H9 (cell line): ENCODE results near the gene CFAP61. TPM values are rescaled to one million over a fixed set of nuclear protein-coding genes. Genes with fewer than 3 reads are reported as not detected.

ENCODE experiments used
- DNase-seq: peaks from one replicate; pipeline ENCODE4 v3.0.0-alpha.2; 2017
- H2AFZ ChIP-seq: one replicate; pipeline ENCODE4 v1.6.1; 2013; ENCODE audit warnings: mild to moderate bottlenecking, low read length, control low read depth, moderate library complexity
- H2AK5ac ChIP-seq: 2 replicates; pipeline ENCODE4 v1.6.1; 2013; ENCODE audit warnings: low read length, control low read depth, mixed read lengths; ENCODE audit not compliant: insufficient read length
- H2BK120ac ChIP-seq: one replicate; pipeline ENCODE4 v1.6.1; 2013; ENCODE audit warnings: low read depth, mild to moderate bottlenecking, low read length, control low read depth, inconsistent platforms; ENCODE audit not compliant: poor library complexity, severe bottlenecking
- H2BK12ac ChIP-seq: 2 replicates; pipeline ENCODE4 v1.6.1; 2013; ENCODE audit warnings: low read length, control low read depth, mixed read lengths, low read depth; ENCODE audit not compliant: insufficient read length
- H2BK15ac ChIP-seq: 2 replicates; pipeline ENCODE4 v1.6.1; 2013; ENCODE audit warnings: low read depth, low read length, control low read depth
- H2BK20ac ChIP-seq: one replicate; pipeline ENCODE4 v1.6.1; 2013; ENCODE audit warnings: low read depth, mild to moderate bottlenecking, low read length, control low read depth, inconsistent platforms; ENCODE audit not compliant: poor library complexity, severe bottlenecking
- H2BK5ac ChIP-seq: 2 replicates; pipeline ENCODE4 v1.6.1; 2013; ENCODE audit warnings: low read length, control low read depth, mixed read lengths; ENCODE audit not compliant: insufficient read length
- H3K14ac ChIP-seq: 2 replicates; pipeline ENCODE4 v1.6.1; 2013; ENCODE audit warnings: low read length, control low read depth; ENCODE audit not compliant: insufficient read depth
- H3K18ac ChIP-seq: 2 replicates; pipeline ENCODE4 v1.6.1; 2013; ENCODE audit warnings: low read depth, mild to moderate bottlenecking, mixed read lengths, low read length, control low read depth; ENCODE audit not compliant: insufficient read length
- H3K23ac ChIP-seq: 2 replicates; pipeline ENCODE4 v1.6.1; 2013; ENCODE audit warnings: low read length, control low read depth, mixed read lengths, low read depth; ENCODE audit not compliant: insufficient read length
- H3K23me2 ChIP-seq: 2 replicates; pipeline ENCODE4 v1.6.1; 2013; ENCODE audit warnings: low read depth, mild to moderate bottlenecking, mixed read lengths, low read length, control low read depth; ENCODE audit not compliant: insufficient read length, poor library complexity, severe bottlenecking
- H3K27ac ChIP-seq: 2 replicates; pipeline ENCODE4 v1.5.1; 2013; ENCODE audit warnings: low read length, control low read depth, mixed read lengths, low read depth; ENCODE audit not compliant: insufficient read length
- H3K27me3 ChIP-seq: 2 replicates; pipeline ENCODE4 v1.6.1; 2013; ENCODE audit warnings: low read length, control low read depth, inconsistent platforms; ENCODE audit not compliant: insufficient read depth
- H3K4ac ChIP-seq: 2 replicates; pipeline ENCODE4 v1.6.1; 2013; ENCODE audit warnings: low read depth, mild to moderate bottlenecking, control low read depth, inconsistent platforms, low read length, moderate library complexity
- H3K4me1 ChIP-seq: 2 replicates; pipeline ENCODE4 v1.6.1; 2013; ENCODE audit warnings: low read length, control low read depth, inconsistent platforms; ENCODE audit not compliant: insufficient read depth
- H3K4me2 ChIP-seq: 2 replicates; pipeline ENCODE4 v1.6.1; 2013; ENCODE audit warnings: low read length, control low read depth, mixed read lengths; ENCODE audit not compliant: insufficient read length, insufficient read depth
- H3K56ac ChIP-seq: 2 replicates; pipeline ENCODE4 v1.6.1; 2013; ENCODE audit warnings: low read depth, mild to moderate bottlenecking, mixed read lengths, low read length, control low read depth; ENCODE audit not compliant: insufficient read length
- H3K79me1 ChIP-seq: 2 replicates; pipeline ENCODE4 v1.6.1; 2013; ENCODE audit warnings: low read depth, mild to moderate bottlenecking, moderate library complexity, low read length, control low read depth, inconsistent platforms; ENCODE audit not compliant: insufficient read depth, poor library complexity, severe bottlenecking
- H3K79me2 ChIP-seq: 2 replicates; pipeline ENCODE4 v1.6.1; 2013; ENCODE audit warnings: low read length, control low read depth, inconsistent platforms; ENCODE audit not compliant: insufficient read depth
- H3K9ac ChIP-seq: 2 replicates; pipeline ENCODE4 v1.6.1; 2013; ENCODE audit warnings: low read length, control low read depth, mixed read lengths; ENCODE audit not compliant: insufficient read length; ENCODE audit errors: extremely low read depth
- H3K9me3 ChIP-seq: one replicate; pipeline ENCODE4 v1.6.1; 2013; ENCODE audit warnings: low read depth, low read length, inconsistent platforms; ENCODE audit not compliant: control insufficient read depth
- H3T11ph ChIP-seq: one replicate; pipeline ENCODE4 v1.6.1; 2013; ENCODE audit warnings: mild to moderate bottlenecking, low read length, control low read depth, inconsistent platforms
- H4K20me1 ChIP-seq: one replicate; pipeline ENCODE4 v1.6.1; 2013; ENCODE audit not compliant: control insufficient read depth, insufficient read length, insufficient read depth
- H4K5ac ChIP-seq: 2 replicates; pipeline ENCODE4 v1.6.1; 2013; ENCODE audit warnings: low read depth, mild to moderate bottlenecking, mixed read lengths, low read length, control low read depth; ENCODE audit not compliant: insufficient read length
- H4K8ac ChIP-seq: replicated peaks from 2 replicates; pipeline ENCODE4 v1.6.1; 2013; ENCODE audit warnings: low read length, control low read depth, mixed read lengths, low read depth; ENCODE audit not compliant: insufficient read length
- H4K91ac ChIP-seq: 2 replicates; pipeline ENCODE4 v1.6.1; 2013; ENCODE audit warnings: low read depth, mild to moderate bottlenecking, moderate library complexity, mixed read lengths, low read length, control low read depth; ENCODE audit not compliant: insufficient read length
- H3K27ac Mint-ChIP-seq, 3 experiments: 2 replicates in 2 of 3; 3 replicates in 1 of 3; pipeline ENCODE4 v1.8.0; 2020 to 2021; ENCODE audit warnings: mixed read lengths in 3 of 3, mild to moderate bottlenecking in 1 of 3, moderate library complexity in 1 of 3
- H3K27me3 Mint-ChIP-seq: 2 replicates; pipeline ENCODE4 v1.8.0; 2021; ENCODE audit warnings: low read depth, mild to moderate bottlenecking, moderate library complexity, mixed read lengths
- H3K36me3 Mint-ChIP-seq, 3 experiments: 2 replicates in 2 of 3; 3 replicates in 1 of 3; pipeline ENCODE4 v1.8.0; 2020 to 2021; ENCODE audit warnings: low read depth in 3 of 3, mixed read lengths in 3 of 3; ENCODE audit not compliant: insufficient read depth in 1 of 3
- H3K4me1 Mint-ChIP-seq, 2 experiments: 2 replicates each; pipeline ENCODE4 v1.8.0; 2020; ENCODE audit warnings: mixed read lengths in 2 of 2
- H3K4me3 Mint-ChIP-seq, 2 experiments: 2 replicates in 1 of 2; 3 replicates in 1 of 2; pipeline ENCODE4 v1.8.0; 2020 to 2021; ENCODE audit warnings: mild to moderate bottlenecking in 2 of 2, mixed read lengths in 2 of 2, moderate library complexity in 1 of 2
- H3K9me3 Mint-ChIP-seq, 2 experiments: 2 replicates in 1 of 2; 3 replicates in 1 of 2; pipeline ENCODE4 v1.8.0; 2020; ENCODE audit warnings: mild to moderate bottlenecking in 2 of 2, mixed read lengths in 2 of 2, moderate library complexity in 1 of 2
- WGBS: extraction: QIAGEN DNeasy Blood & Tissue Kit; methylation state at CpG from one replicate; pipeline ENCODE4 v1.1.7; 2013; ENCODE audit warnings: missing lambda C conversion rate, low lambda C conversion rate, mixed read lengths; ENCODE audit not compliant: insufficient read length; ENCODE audit errors: extremely low coverage; 5-methylcytosine and 5-hydroxymethylcytosine counted together
- total RNA-seq: library from RNA; stranded (reverse); gene quantifications from 2 replicates; pipeline ENCODE4 v1.2.1, GENCODE V29; 2021
- TF ChIP-seq, protein P1 (sequence below): fragments of 200-600 bp; sonication (generic); conservative IDR thresholded peaks from 3 replicates; pipeline ENCODE4 v1.8.0; 2021; ENCODE audit warnings: antibody characterized with exemption, mild to moderate bottlenecking

Gene CFAP61
- total RNA-seq, 1 experiment from 2014 or later, result 0.44 TPM

DNA sequence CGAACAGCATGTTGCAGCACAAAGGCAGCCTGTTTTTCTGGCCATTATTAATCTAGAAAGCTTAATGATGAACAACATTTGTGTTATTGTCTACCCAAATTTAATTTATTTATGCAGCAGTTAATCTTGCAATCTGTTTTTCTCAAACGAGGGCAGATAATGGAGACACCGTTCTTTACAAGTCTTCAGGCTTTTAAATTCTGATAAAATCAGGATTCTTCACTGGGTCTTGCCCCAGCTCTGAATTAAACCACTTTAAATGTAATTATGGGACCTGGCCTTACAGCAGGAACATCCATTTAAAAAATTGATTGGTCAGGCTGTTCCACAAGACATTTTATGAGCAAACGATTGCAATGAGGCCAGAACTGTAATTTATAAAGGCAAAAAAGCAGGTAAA lies 289.0 kb downstream of the CFAP61 start:
- no CpG with 5 or more reads among the region's 4 CpGs for WGBS

More for the DNA sequence above, 289.0 kb downstream of the CFAP61 start:
- no peak overlapping the region for H3K27ac Mint-ChIP-seq
- Histone ChIP-seq H4K20me1 (no peaks in the 10 kb centered on the region), H3K23me2 (no peaks in the 10 kb centered on the region), H2BK12ac (no peak overlapping the region), H3K79me1 (no peaks in the 10 kb centered on the region), H4K91ac (no peak overlapping the region), H2AFZ (no peak overlapping the region), H4K8ac (no peak overlapping the region), H3K9ac (no peak overlapping the region), H3K18ac (no peak overlapping the region), H2BK120ac (no peak overlapping the region), H3K4me2 (no peak overlapping the region), H3K56ac (no peak overlapping the region), H3K14ac (no peak overlapping the region), H3K4me1 (no peaks in the 10 kb centered on the region), H4K5ac (no peak overlapping the region), H2AK5ac (no peak overlapping the region), H3K27ac (no peak overlapping the region), H3K23ac (no peak overlapping the region), H2BK20ac (no peak overlapping the region), H3T11ph (no peak overlapping the region), H3K4ac (no peak overlapping the region), H3K79me2 (no peaks in the 10 kb centered on the region), H2BK15ac (no peak overlapping the region), H2BK5ac (no peak overlapping the region), H3K9me3 (no peaks in the 10 kb centered on the region), H3K27me3 (no peaks in the 10 kb centered on the region)
- H3K9me3 Mint-ChIP-seq, result peaks cover 6 to 7% of the 10 kb centered on the region in 2 experiments; a peak in 3 of 5 replicates
- no peaks in the 10 kb centered on the region for H3K4me1 Mint-ChIP-seq
- TF ChIP-seq, protein P1, sequence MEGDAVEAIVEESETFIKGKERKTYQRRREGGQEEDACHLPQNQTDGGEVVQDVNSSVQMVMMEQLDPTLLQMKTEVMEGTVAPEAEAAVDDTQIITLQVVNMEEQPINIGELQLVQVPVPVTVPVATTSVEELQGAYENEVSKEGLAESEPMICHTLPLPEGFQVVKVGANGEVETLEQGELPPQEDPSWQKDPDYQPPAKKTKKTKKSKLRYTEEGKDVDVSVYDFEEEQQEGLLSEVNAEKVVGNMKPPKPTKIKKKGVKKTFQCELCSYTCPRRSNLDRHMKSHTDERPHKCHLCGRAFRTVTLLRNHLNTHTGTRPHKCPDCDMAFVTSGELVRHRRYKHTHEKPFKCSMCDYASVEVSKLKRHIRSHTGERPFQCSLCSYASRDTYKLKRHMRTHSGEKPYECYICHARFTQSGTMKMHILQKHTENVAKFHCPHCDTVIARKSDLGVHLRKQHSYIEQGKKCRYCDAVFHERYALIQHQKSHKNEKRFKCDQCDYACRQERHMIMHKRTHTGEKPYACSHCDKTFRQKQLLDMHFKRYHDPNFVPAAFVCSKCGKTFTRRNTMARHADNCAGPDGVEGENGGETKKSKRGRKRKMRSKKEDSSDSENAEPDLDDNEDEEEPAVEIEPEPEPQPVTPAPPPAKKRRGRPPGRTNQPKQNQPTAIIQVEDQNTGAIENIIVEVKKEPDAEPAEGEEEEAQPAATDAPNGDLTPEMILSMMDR, result no peak
- peaks cover 2% of the 10 kb centered on the region for H3K27me3 Mint-ChIP-seq
- DNase-seq, result no peak
- no peaks in the 10 kb centered on the region for H3K36me3 Mint-ChIP-seq
- H3K4me3 Mint-ChIP-seq, result no peak overlapping the region
